GM21737 (cell line): ENCODE measurements around the gene ZMYND19.
"Not testable (repeated sequence)": the region's sequence is repeated elsewhere in the genome, so short reads cannot be mapped to it uniquely, and the experiment has no call there.

ENCODE experiments used
- ATAC-seq: cut with Tn5 transposase; IDR thresholded peaks from one replicate; pipeline ENCODE4 v1.9.1; 2021; ENCODE audit warnings: mild to moderate bottlenecking, moderate library complexity; ENCODE audit not compliant: unreplicated experiment

ZMYND19 gene

GRCh38 chr9:137564134-137564533 lies 26.2 kb downstream of the ZMYND19 start:
- no peak for ATAC-seq

GRCh38 chr9:137558127-137558526 lies 32.2 kb downstream of the ZMYND19 start:
- no peak for ATAC-seq

GRCh38 chr9:137556069-137556838 lies 34.1 kb downstream of the ZMYND19 start:
- no peak for ATAC-seq

- ATAC-seq = no peak
Observed at GRCh38 chr9:137555179-137555578, 35.1 kb downstream of the ZMYND19 start.

GRCh38 chr9:137554349-137554748 lies 36.0 kb downstream of the ZMYND19 start:
- no peak for ATAC-seq

GRCh38 chr9:137553654-137554053 lies 36.7 kb downstream of the ZMYND19 start:
- not testable (repeated sequence) for ATAC-seq

- ATAC-seq = peak; percentile 11
Observed at GRCh38 chr9:137552022-137552768, 38.1 kb downstream of the ZMYND19 start.

GRCh38 chr9:137551264-137552021 lies 38.9 kb downstream of the ZMYND19 start, which contains the start of gene MRPL41:
TSS of gene MRPL41 (plus strand) at chr9:137551879. CDS start at chr9:137552082, 203 bp downstream.
- peak; percentile 75 for ATAC-seq

GRCh38 chr9:137550958-137551263 lies 39.4 kb downstream of the ZMYND19 start:
- ATAC-seq = not testable (repeated sequence)

GRCh38 chr9:137550231-137550621 lies 40.1 kb downstream of the ZMYND19 start, which contains the start of gene PNPLA7:
TSS of gene PNPLA7 (minus strand) at chr9:137550402. CDS start at chr9:137550197, 205 bp downstream.
- no peak for ATAC-seq

- ATAC-seq = no peak
Observed at GRCh38 chr9:137547687-137548543, 42.4 kb downstream of the ZMYND19 start.

- no peak for ATAC-seq
Observed at GRCh38 chr9:137545123-137545522, 45.2 kb downstream of the ZMYND19 start.

GRCh38 chr9:137544176-137544760 lies 46.0 kb downstream of the ZMYND19 start:
- ATAC-seq = no peak

GRCh38 chr9:137543237-137543963 lies 46.9 kb downstream of the ZMYND19 start:
- no peak for ATAC-seq

- ATAC-seq = no peak
Observed at GRCh38 chr9:137542486-137542885, 47.8 kb downstream of the ZMYND19 start.

GRCh38 chr9:137540536-137540935 lies 49.8 kb downstream of the ZMYND19 start:
- no peak for ATAC-seq

- ATAC-seq = no peak
Observed at GRCh38 chr9:137538058-137538457, 52.3 kb downstream of the ZMYND19 start.

- ATAC-seq = not testable (repeated sequence)
Observed at GRCh38 chr9:137536594-137537131, 53.6 kb downstream of the ZMYND19 start.

GRCh38 chr9:137535120-137535428 lies 55.2 kb downstream of the ZMYND19 start:
- no peak for ATAC-seq
